Measurements from ENCODE around the gene GNPTAB.

GRCh38 chr12:101813117-101813516 lies 17.6 kb downstream of the GNPTAB start:
- no peak for TF ChIP-seq CTCF (IDR thresholded peaks at IDR 0.05)
- TF ChIP-seq POLR2A (IDR thresholded peaks at IDR 0.05) = no peak
